Mucosa of descending colon (tissue), 3 donors: ENCODE data around the gene CRISPLD2. TPM values are rescaled to one million over a fixed set of nuclear protein-coding genes. Genes with fewer than 3 reads are reported as not detected.
A peak's percentile ranks its signal among the peaks of the same experiment; 100 is the strongest.

Experiments
- ATAC-seq: fragments of 200-7000 bp; cut with Tn5 transposase; one replicate; pipeline ENCODE4 v1.9.1; 2020; ENCODE audit warnings: mild to moderate bottlenecking, moderate library complexity
- DNase-seq, 3 donors: peaks; one replicate each; pipeline ENCODE4 v3.0.0-alpha.2; 2020
- H3K36me3 ChIP-seq: fragments of 200-600 bp; one replicate; pipeline ENCODE4 v1.8.0; 2021; ENCODE audit warnings: low read depth, mild to moderate bottlenecking
- H3K4me1 ChIP-seq: fragments of 200-600 bp; one replicate; pipeline ENCODE4 v1.8.0; 2021; ENCODE audit warnings: low read depth, mild to moderate bottlenecking
- H3K4me3 ChIP-seq: fragments of 200-600 bp; one replicate; pipeline ENCODE4 v1.8.0; 2021; ENCODE audit warnings: mild to moderate bottlenecking
- H3K9me3 ChIP-seq: fragments of 200-600 bp; one replicate; pipeline ENCODE4 v1.8.0; 2021; ENCODE audit warnings: mild to moderate bottlenecking
- CTCF ChIP-seq: fragments of 200-600 bp; IDR thresholded peaks from one replicate; pipeline ENCODE4 v1.8.0; 2022; ENCODE audit warnings: antibody characterized with exemption, mild to moderate bottlenecking
- intact Hi-C, 2 donors: fragments of 100-400 bp; cut with DNase I in 1 of 2; cut with micrococcal nuclease in 1 of 2; formaldehyde crosslinking; loops; one replicate each; pipeline versions ENCODE4 v1.11.0 to v1.11.1; 2022; cut with DNase I, micrococcal nuclease
- total RNA-seq, 3 donors: library from RNA; stranded (reverse); fragmentation: NEBNext Ultra II Directional in 2 of 3; extraction: Animal tissue kit (Norgen Biotek cat#: 25700) in 2 of 3; gene quantifications; one replicate each; pipeline versions ENCODE4 v1.2.1 to v1.2.4, GENCODE V29; 2021 to 2023
- donor health status: DM: no; HTN: no; CAD: no; lungs with moderate emphysema.
- donor health status: DM: no; HTN: no; CAD: no.
- donor health status: DM: no; HTN: yes; CAD: no.

Gene CRISPLD2
- total RNA-seq, 3 donors from 2014 or later: 10.5 to 114 (median 38.7) TPM

- Histone ChIP-seq H3K4me3 (no peak overlapping the region), H3K9me3 (no peaks in the 10 kb centered on the region), H3K36me3 (no peaks in the 10 kb centered on the region), H3K4me1 (peaks cover 13% of the 10 kb centered on the region)
- no peak for TF ChIP-seq CTCF
- DNase-seq: no peak
- no peak for ATAC-seq
- intact Hi-C loops: no loop called here
Observed at GRCh38 chr16:84823926-84824325, 4.1 kb downstream of the CRISPLD2 start.

GRCh38 chr16:84825896-84826557, 6.2 kb downstream of the CRISPLD2 start:
- Histone ChIP-seq H3K36me3 (no peaks in the 10 kb centered on the region), H3K4me1 (no peaks in the 10 kb centered on the region), H3K4me3 (no peak overlapping the region), H3K9me3 (no peaks in the 10 kb centered on the region)
- intact Hi-C loops: no loop called here
- ATAC-seq: peak; percentile 4
- no peak for TF ChIP-seq CTCF
- DNase-seq: no peak

GRCh38 chr16:84826558-84826941, 6.8 kb downstream of the CRISPLD2 start:
- H3K4me3 ChIP-seq: no peak overlapping the region
- H3K36me3 ChIP-seq: no peaks in the 10 kb centered on the region
- H3K9me3 ChIP-seq: no peaks in the 10 kb centered on the region
- H3K4me1 ChIP-seq: no peaks in the 10 kb centered on the region
- peak in 1 of 3 donors; percentile 52 for DNase-seq
- ATAC-seq: peak; percentile 50
- intact Hi-C loops: no loop called here
- no peak for TF ChIP-seq CTCF

GRCh38 chr16:84827131-84827574, 7.4 kb downstream of the CRISPLD2 start:
- TF ChIP-seq CTCF: no peak
- no peak for ATAC-seq
- no peaks in the 10 kb centered on the region for H3K4me1 ChIP-seq
- H3K36me3 ChIP-seq: no peaks in the 10 kb centered on the region
- intact Hi-C loops: no loop called here
- H3K9me3 ChIP-seq: no peaks in the 10 kb centered on the region
- no peak overlapping the region for H3K4me3 ChIP-seq
- DNase-seq: no peak

- no peak for DNase-seq
- intact Hi-C loops: no loop called here
- no peak for TF ChIP-seq CTCF
- Histone ChIP-seq H3K4me3 (no peak overlapping the region), H3K4me1 (no peaks in the 10 kb centered on the region), H3K9me3 (no peaks in the 10 kb centered on the region), H3K36me3 (no peaks in the 10 kb centered on the region)
- no peak for ATAC-seq
Observed at GRCh38 chr16:84827897-84828296, 8.1 kb downstream of the CRISPLD2 start.

GRCh38 chr16:84828322-84828721, 8.5 kb downstream of the CRISPLD2 start:
- H3K4me1 ChIP-seq: no peaks in the 10 kb centered on the region
- no peak overlapping the region for H3K4me3 ChIP-seq
- ATAC-seq (no peak), DNase-seq (no peak)
- no peak for TF ChIP-seq CTCF
- intact Hi-C loops: no loop called here
- no peaks in the 10 kb centered on the region for H3K9me3 ChIP-seq
- no peaks in the 10 kb centered on the region for H3K36me3 ChIP-seq
